DND-41 (cell line): ENCODE data around the gene MAML3.

Experiments used
- ATAC-seq: fragments of 200-7000 bp; cut with Tn5 transposase; 3 replicates; pipeline ENCODE4 v1.9.1; 2021; ENCODE audit warnings: low read depth; ENCODE audit not compliant: insufficient read depth
- DNase-seq: peaks from one replicate; pipeline ENCODE4 v3.0.0-alpha.2; 2020
- H2AFZ ChIP-seq: 2 replicates; pipeline ENCODE4 v1.6.0; 2012; ENCODE audit warnings: low read depth, low read length
- H3K27ac ChIP-seq: 2 replicates; pipeline ENCODE4 v1.5.1; 2012; ENCODE audit warnings: low read length, inconsistent platforms
- H3K27me3 ChIP-seq: fragments of 200-600 bp; sonication (generic); 2 replicates; pipeline ENCODE4 v1.6.0; 2012; ENCODE audit warnings: low read length, mild to moderate bottlenecking, inconsistent platforms; ENCODE audit not compliant: insufficient read depth, poor library complexity
- H3K36me3 ChIP-seq: 2 replicates; pipeline ENCODE4 v1.5.1; 2012; ENCODE audit warnings: low read length, inconsistent platforms; ENCODE audit not compliant: insufficient read depth
- H3K4me1 ChIP-seq: 2 replicates; pipeline ENCODE4 v1.5.1; 2012; ENCODE audit warnings: mild to moderate bottlenecking, low read length; ENCODE audit not compliant: insufficient read depth
- H3K4me2 ChIP-seq: 2 replicates; pipeline ENCODE4 v1.6.0; 2012; ENCODE audit warnings: mild to moderate bottlenecking, moderate library complexity, low read length, inconsistent platforms; ENCODE audit not compliant: insufficient read depth
- H3K4me3 ChIP-seq, 2 experiments: fragments of 200-600 bp in 1 of 2; shearing (Covaris generic) in 1 of 2; 2 replicates each; pipeline ENCODE4 v1.5.1; 2012 to 2016; ENCODE audit warnings: inconsistent platforms in 2 of 2, low read length in 2 of 2, mild to moderate bottlenecking in 2 of 2, low read depth in 1 of 2, moderate library complexity in 1 of 2
- H3K79me2 ChIP-seq: 2 replicates; pipeline ENCODE4 v1.6.0; 2012; ENCODE audit warnings: low read length, inconsistent platforms; ENCODE audit not compliant: insufficient read depth
- H3K9ac ChIP-seq: 2 replicates; pipeline ENCODE4 v1.6.0; 2012; ENCODE audit warnings: low read depth, mild to moderate bottlenecking, inconsistent platforms, low read length, moderate library complexity
- H3K9me3 ChIP-seq: 2 replicates; pipeline ENCODE4 v1.5.1; 2012; ENCODE audit warnings: low read length, moderate library complexity, mild to moderate bottlenecking, inconsistent platforms; ENCODE audit not compliant: insufficient read depth, severe bottlenecking
- H4K20me1 ChIP-seq: 2 replicates; pipeline ENCODE4 v1.6.0; 2012; ENCODE audit warnings: low read length; ENCODE audit not compliant: insufficient read depth
- EZH2 ChIP-seq: IDR thresholded peaks from 3 replicates; pipeline ENCODE4 v1.6.1; 2012; ENCODE audit warnings: borderline replicate concordance, low read depth, mild to moderate bottlenecking, moderate library complexity, low read length, inconsistent platforms; ENCODE audit not compliant: severe bottlenecking
- TF ChIP-seq, protein P1 (sequence below): IDR thresholded peaks from 2 replicates; pipeline ENCODE4 v1.5.1; 2012; ENCODE audit warnings: borderline replicate concordance, low read length, moderate library complexity, mild to moderate bottlenecking; ENCODE audit not compliant: poor library complexity, severe bottlenecking; ENCODE audit errors: extremely low read depth

The MAML3 gene

DNA sequence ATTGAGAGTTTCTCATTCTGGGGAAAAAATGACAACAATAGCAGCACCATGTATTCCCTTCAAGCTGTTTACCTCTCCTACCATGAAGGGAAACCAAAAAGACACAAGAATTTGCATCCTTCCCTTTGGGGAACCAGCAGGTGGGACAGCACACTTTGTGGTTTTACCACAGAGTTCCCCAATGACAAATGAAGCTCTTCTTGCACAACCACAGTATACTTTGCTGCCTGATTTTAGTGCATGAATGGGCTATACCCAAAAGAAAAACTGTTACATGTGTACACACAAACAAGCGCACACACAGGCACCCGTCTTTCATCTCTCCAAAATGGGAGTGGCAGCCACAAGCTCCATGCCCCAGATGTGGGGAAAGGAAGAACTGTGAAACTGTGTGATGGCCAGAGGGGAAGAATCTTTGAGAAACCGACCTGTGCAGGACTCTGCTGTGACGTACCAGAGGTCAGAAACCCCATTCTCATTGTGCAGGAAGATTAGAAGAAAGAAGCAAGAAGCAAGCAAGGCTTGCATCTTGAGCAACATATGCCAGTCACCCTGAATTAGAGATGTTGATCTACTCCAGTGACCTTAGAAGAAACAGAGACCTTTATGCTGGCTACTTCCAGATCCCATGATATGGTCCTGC lies 2.7 kb upstream of the MAML3 start:
- no peak overlapping the region for H3K27ac ChIP-seq
- H3K4me1 ChIP-seq, result peaks cover 39% of the 10 kb centered on the region
- ATAC-seq (0 out of 3 replicates have a peak, but pooled peaks have one; percentile 6), DNase-seq (peak; percentile 42)
- H3K79me2 ChIP-seq, result no peaks in the 10 kb centered on the region
- no peak overlapping the region for H3K9ac ChIP-seq
- H3K27me3 ChIP-seq, result peaks cover 7% of the 10 kb centered on the region
- no peak overlapping the region for H3K4me3 ChIP-seq
- no peaks in the 10 kb centered on the region for H3K9me3 ChIP-seq
- TF ChIP-seq, protein P1, sequence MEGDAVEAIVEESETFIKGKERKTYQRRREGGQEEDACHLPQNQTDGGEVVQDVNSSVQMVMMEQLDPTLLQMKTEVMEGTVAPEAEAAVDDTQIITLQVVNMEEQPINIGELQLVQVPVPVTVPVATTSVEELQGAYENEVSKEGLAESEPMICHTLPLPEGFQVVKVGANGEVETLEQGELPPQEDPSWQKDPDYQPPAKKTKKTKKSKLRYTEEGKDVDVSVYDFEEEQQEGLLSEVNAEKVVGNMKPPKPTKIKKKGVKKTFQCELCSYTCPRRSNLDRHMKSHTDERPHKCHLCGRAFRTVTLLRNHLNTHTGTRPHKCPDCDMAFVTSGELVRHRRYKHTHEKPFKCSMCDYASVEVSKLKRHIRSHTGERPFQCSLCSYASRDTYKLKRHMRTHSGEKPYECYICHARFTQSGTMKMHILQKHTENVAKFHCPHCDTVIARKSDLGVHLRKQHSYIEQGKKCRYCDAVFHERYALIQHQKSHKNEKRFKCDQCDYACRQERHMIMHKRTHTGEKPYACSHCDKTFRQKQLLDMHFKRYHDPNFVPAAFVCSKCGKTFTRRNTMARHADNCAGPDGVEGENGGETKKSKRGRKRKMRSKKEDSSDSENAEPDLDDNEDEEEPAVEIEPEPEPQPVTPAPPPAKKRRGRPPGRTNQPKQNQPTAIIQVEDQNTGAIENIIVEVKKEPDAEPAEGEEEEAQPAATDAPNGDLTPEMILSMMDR, result no peak
- no peak for TF ChIP-seq EZH2
- H4K20me1 ChIP-seq, result no peaks in the 10 kb centered on the region
- H3K36me3 ChIP-seq, result no peaks in the 10 kb centered on the region
- H2AFZ ChIP-seq, result no peak overlapping the region
- H3K4me2 ChIP-seq, result peak overlapping the region; percentile 35

DNA sequence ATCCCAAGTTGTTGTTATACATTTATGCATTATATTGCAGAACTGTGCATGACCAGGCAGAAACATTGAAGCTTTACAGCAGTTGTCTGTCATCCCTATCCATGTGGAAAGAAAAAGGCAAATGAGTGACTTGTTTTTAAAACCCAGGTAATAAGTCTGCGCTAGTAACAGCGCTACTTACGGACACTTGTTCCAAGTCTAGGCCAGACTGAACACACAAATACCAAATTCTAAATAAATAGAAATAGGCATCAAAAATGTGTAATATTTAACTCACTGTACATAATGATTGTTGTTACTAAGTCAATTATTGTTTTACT lies 548 bp upstream of the MAML3 start:
- Histone ChIP-seq H3K9ac (peak overlapping the region; percentile 70), H3K4me2 (peak overlapping the region; percentile 79), H3K27ac (peak overlapping the region; percentile 55; the same call in 1 of the 2 replicates), H3K4me1 (peaks cover 50% of the 10 kb centered on the region), H3K4me3 (peak overlapping the region; percentile 53 to 65; a peak in 3 of 4 replicates), H3K36me3 (no peaks in the 10 kb centered on the region), H3K27me3 (peaks cover 7% of the 10 kb centered on the region), H3K79me2 (no peaks in the 10 kb centered on the region; the same call in 1 of the 2 replicates), H4K20me1 (no peaks in the 10 kb centered on the region), H2AFZ (peak overlapping the region; percentile 75), H3K9me3 (no peaks in the 10 kb centered on the region)
- no peak for ATAC-seq
- no peak for DNase-seq
- TF ChIP-seq, protein P1, result no peak
- TF ChIP-seq EZH2, result no peak

DNA sequence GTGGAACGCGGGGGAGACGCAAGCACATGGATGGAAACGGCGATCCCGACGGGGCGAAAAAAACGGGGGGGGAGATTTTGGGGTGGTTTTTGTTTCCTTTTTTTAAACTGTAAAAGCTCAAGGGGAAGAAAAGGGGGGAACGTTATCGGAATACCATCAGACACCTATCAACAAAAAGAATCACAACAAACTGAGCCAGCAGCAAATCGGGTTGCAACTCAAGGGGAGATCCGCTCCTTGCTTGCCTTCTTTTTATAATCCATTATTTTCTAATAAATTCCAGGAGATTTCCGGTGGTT lies 616 bp downstream of the MAML3 start:
- no peak for TF ChIP-seq EZH2
- TF ChIP-seq, protein P1, result no peak
- no peaks in the 10 kb centered on the region for H4K20me1 ChIP-seq
- DNase-seq (no peak), ATAC-seq (no peak)
- peaks cover 55% of the 10 kb centered on the region for H3K4me1 ChIP-seq
- peak overlapping the region; percentile 75 for H2AFZ ChIP-seq
- peak overlapping the region; percentile 79 for H3K4me2 ChIP-seq
- peaks cover 7% of the 10 kb centered on the region for H3K27me3 ChIP-seq
- H3K4me3 ChIP-seq, result peak overlapping the region; percentile 53 to 65
- no peaks in the 10 kb centered on the region for H3K36me3 ChIP-seq
- H3K27ac ChIP-seq, result peak overlapping the region; percentile 82
- peaks cover 5% of the 10 kb centered on the region for H3K79me2 ChIP-seq
- H3K9ac ChIP-seq, result peak overlapping the region; percentile 70
- H3K9me3 ChIP-seq, result no peaks in the 10 kb centered on the region
